Activated naive CD8-positive, alpha-beta T cell treated with anti-CD3 and anti-CD28 coated beads, Interleukin-2, amount 10 ng/mL, durations not matched to agents 7 days and 5 days (primary cell): ENCODE data around the gene GLI3. TPM values are rescaled to one million over a fixed set of nuclear protein-coding genes. Genes with fewer than 3 reads are reported as not detected.

ENCODE experiments used
- ATAC-seq: fragments of 150-1000 bp; cut with Tn5 transposase; one replicate; pipeline ENCODE4 v1.10.0; 2021; ENCODE audit warnings: low read depth, moderate library complexity
- POLR2A ChIA-PET: fragments of 350-600 bp; sonication (Branson Sonifier 250); formaldehyde crosslinking; loops from one replicate; lab custom pipeline; 2021; ENCODE audit warnings: antibody characterized with exemption; lab: Charles Lee
- DNase-seq: peaks from one replicate; pipeline ENCODE4 v3.0.0; 2021
- H3K27ac Mint-ChIP-seq: one replicate; pipeline ENCODE4 v1.8.0; 2022; ENCODE audit warnings: mild to moderate bottlenecking, mixed read lengths
- H3K27me3 Mint-ChIP-seq: one replicate; pipeline ENCODE4 v1.8.0; 2022; ENCODE audit warnings: mild to moderate bottlenecking, moderate library complexity, mixed read lengths
- H3K36me3 Mint-ChIP-seq: one replicate; pipeline ENCODE4 v1.8.0; 2021; ENCODE audit warnings: mild to moderate bottlenecking, mixed read lengths
- H3K4me1 Mint-ChIP-seq: one replicate; pipeline ENCODE4 v1.8.0; 2021; ENCODE audit warnings: mixed read lengths
- H3K4me3 Mint-ChIP-seq: one replicate; pipeline ENCODE4 v1.8.0; 2022; ENCODE audit warnings: mild to moderate bottlenecking, moderate library complexity, mixed read lengths
- H3K9me3 Mint-ChIP-seq: one replicate; pipeline ENCODE4 v1.8.0; 2021; ENCODE audit warnings: mixed read lengths
- total RNA-seq, 2 experiments: library from RNA; stranded (reverse); gene quantifications; one replicate each; pipeline ENCODE4 v1.2.3, GENCODE V29; 2021

GLI3 gene
- total RNA-seq, 2 experiments from 2014 or later, result 0.75 to 1.3 TPM

DNA sequence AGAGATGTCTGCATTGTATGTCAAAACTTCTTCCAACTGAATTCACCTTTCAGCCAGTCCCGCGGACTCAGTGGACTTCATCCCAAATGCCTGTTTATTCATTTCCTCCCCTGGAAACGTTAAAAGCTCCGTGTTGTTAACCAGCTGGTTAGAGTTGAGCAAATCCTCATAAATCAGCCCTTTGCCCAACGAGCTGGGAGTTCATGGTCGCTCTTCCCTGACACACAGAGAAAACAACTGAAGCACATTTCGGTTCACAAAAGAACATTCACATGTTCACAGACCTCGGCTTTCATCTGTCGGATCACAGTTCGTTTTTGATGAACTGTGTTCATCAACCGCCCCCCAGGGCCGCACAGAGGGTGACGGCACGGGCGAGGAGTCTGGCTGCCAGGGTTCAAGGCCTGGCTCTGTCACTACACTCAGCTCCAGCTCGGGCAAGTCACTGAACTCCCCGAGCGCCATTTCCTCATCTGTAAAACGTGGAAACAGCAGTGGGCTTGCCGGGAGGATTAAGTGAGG lies 62.6 kb downstream of the GLI3 start:
- ATAC-seq (no peak), DNase-seq (no peak)
- Mint-ChIP-seq H3K9me3 (no peaks in the 10 kb centered on the region), H3K4me1 (no peaks in the 10 kb centered on the region), H3K36me3 (no peaks in the 10 kb centered on the region), H3K27ac (no peak overlapping the region), H3K27me3 (peaks cover 2% of the 10 kb centered on the region), H3K4me3 (no peak overlapping the region)
- POLR2A ChIA-PET, result no interaction called here

DNA sequence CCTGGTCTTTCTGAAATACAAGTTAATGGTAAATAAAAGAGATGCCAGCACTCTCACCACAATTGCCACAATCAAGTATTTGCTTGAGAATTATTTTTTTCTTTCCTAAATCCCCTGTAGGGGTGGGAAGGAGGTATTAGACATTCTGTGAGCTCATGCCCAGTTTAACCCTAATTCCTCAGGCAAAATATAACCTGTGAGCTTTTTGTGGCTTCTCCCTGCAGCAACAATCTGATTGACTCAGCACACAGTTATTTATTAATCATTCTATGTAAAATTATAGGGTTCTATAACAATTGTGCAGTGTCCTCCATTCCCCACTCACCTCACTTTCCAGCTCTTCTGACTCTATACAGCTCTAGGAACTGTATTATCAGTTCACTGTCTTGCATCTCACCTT lies 66.3 kb downstream of the GLI3 start:
- POLR2A ChIA-PET, result no interaction called here
- Mint-ChIP-seq H3K9me3 (no peaks in the 10 kb centered on the region), H3K4me1 (no peaks in the 10 kb centered on the region), H3K4me3 (no peak overlapping the region), H3K27me3 (peaks cover 2% of the 10 kb centered on the region), H3K36me3 (no peaks in the 10 kb centered on the region), H3K27ac (no peak overlapping the region)
- DNase-seq (no peak), ATAC-seq (no peak)

DNA sequence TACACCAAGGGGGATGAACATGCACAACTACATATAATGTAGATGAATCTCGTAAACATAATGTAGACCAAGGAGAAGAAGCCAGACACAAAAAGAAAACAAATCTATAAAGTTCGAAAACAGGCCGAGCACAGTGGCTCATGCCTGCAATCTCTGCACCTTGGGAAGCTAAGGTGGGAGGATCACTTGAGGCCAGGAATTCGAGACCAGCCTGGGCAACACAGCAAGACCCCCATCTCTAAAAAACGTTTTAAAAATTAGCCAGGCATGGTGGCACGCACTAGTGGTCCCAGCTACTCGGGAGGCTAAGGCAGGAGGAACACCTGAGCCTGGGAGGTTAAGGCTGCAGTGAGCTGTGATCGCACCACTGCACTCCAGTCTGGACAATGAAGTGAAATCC lies 68.5 kb downstream of the GLI3 start:
- ATAC-seq (no peak), DNase-seq (no peak)
- no peak overlapping the region for H3K27ac Mint-ChIP-seq
- H3K9me3 Mint-ChIP-seq, result no peaks in the 10 kb centered on the region
- POLR2A ChIA-PET, result no interaction called here
- no peak overlapping the region for H3K4me3 Mint-ChIP-seq
- no peaks in the 10 kb centered on the region for H3K4me1 Mint-ChIP-seq
- H3K36me3 Mint-ChIP-seq, result no peaks in the 10 kb centered on the region
- peaks cover 2% of the 10 kb centered on the region for H3K27me3 Mint-ChIP-seq

DNA sequence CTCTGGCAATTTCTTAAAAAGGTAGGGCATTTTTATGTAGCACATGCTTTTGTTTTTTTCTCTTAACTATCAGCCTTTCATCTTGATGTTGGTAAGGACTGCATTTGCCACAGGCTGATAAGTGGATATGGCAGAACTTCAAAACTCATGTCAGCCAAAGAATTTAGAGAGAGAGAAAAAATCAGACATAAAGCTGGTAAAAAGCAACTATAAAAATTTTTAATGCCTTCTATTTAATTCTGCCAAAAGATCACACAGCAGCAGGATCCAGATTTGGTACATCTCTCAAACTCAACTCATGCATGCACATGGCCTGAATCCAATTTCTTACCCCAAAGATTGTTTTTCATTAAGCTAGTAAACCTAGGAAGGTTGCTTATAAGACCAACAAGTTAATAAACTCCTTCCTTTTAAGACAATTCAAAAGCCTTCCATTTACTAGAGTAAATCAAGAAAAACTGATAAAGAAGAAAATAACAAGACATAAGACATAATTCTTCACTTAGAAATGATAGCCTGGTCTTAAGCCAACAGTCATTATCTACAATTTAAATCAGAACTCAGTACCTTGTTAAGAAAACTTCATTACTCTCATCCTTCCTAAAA lies 69.3 kb downstream of the GLI3 start:
- POLR2A ChIA-PET, result no interaction called here
- no peaks in the 10 kb centered on the region for H3K36me3 Mint-ChIP-seq
- H3K4me3 Mint-ChIP-seq, result no peak overlapping the region
- no peaks in the 10 kb centered on the region for H3K9me3 Mint-ChIP-seq
- H3K27ac Mint-ChIP-seq, result no peak overlapping the region
- no peak for ATAC-seq
- H3K4me1 Mint-ChIP-seq, result no peaks in the 10 kb centered on the region
- DNase-seq, result no peak
- peaks cover 2% of the 10 kb centered on the region for H3K27me3 Mint-ChIP-seq

DNA sequence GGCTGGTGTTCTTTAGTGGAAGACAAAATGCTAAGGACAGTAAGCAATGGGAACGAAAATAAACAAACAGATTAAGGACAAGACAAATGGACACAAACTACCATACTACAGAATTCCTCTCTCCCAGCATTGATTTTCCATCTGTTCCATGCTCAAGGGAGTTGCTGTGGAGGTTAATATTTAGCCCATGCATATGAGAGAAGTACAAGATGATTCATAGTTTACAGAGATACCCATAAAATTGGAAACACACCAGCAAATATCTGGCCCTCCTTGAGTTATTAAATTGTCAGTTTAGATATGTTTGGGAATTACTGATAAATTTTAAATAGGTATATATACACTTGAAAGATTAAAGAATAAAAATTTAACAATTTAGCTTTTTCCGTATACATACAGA lies 69.8 kb downstream of the GLI3 start:
- Mint-ChIP-seq H3K27me3 (peaks cover 2% of the 10 kb centered on the region), H3K9me3 (no peaks in the 10 kb centered on the region), H3K27ac (no peak overlapping the region), H3K4me1 (no peaks in the 10 kb centered on the region), H3K4me3 (no peak overlapping the region), H3K36me3 (no peaks in the 10 kb centered on the region)
- no peak for DNase-seq
- POLR2A ChIA-PET, result no interaction called here
- no peak for ATAC-seq

DNA sequence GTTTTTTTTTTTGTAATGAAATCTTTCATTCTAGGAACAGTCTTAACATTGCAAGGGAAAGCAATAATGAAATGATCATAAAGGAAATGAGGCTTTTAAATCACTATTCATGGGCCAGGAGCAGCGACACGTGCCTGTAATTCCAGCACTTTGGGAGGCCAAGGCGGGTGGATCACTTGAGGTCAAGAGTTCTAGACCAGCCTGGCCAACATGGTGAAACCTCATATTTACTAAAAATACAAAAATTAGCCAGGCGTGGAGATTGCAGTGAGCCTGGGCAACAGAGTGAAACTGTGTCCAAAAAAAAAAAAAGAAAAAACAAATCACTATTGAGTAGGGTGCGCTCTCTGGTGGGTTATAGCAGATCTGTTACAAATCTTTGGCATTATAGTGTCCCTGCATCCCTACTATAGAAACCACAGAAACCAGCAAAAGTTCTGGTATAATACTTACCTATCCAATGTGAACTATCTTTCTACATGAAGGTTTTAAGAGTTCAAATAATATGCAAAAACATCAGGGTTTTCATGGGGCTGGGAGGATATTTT lies 72.1 kb downstream of the GLI3 start:
- no peaks in the 10 kb centered on the region for H3K4me1 Mint-ChIP-seq
- ATAC-seq, result no peak

DNA sequence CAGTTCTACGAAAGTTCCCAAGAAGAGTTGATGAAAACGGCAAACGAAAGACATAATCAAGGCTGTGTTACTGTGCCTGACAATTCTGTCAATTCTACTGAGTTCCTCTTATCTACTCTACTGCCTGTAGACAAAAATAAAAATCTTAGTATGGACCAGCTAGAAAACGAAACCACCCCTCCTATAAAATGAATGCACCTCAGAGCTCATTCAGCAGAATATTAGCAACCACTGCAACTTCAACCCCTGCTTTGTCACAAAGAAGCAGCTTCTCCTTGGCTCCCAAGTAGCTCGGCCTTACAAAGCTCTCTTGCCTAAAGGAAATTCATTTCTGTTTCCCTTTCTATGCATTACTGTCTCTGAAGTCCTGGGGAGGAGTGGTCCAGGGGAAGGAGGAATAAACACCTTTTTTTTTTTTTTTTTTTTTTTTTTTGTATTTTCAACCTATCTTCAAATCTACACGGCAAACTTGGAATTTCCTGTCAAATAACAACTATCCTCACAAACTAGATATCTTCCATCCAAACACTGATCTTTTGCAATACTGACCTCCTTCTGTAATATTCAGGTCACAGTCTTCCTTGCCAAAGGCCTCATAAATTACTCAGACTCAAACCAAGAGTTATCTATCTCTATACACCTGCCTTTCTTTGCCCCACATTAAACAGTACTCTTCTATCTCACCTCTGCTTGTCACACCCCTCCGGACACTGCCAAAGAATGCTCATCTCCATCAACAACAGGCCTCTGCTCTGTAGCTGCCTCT lies 74.3 kb downstream of the GLI3 start:
- Mint-ChIP-seq H3K27me3 (no peaks in the 10 kb centered on the region), H3K27ac (no peak overlapping the region), H3K9me3 (no peaks in the 10 kb centered on the region), H3K4me1 (no peaks in the 10 kb centered on the region), H3K36me3 (no peaks in the 10 kb centered on the region), H3K4me3 (no peak overlapping the region)
- no peak for ATAC-seq
- no peak for DNase-seq
- POLR2A ChIA-PET, result no interaction called here

More for the DNA sequence above, 72.1 kb downstream of the GLI3 start:
- no peak for DNase-seq
- no peaks in the 10 kb centered on the region for H3K27me3 Mint-ChIP-seq
- POLR2A ChIA-PET, result no interaction called here
- no peaks in the 10 kb centered on the region for H3K36me3 Mint-ChIP-seq
- H3K27ac Mint-ChIP-seq, result no peak overlapping the region
- no peaks in the 10 kb centered on the region for H3K9me3 Mint-ChIP-seq
- H3K4me3 Mint-ChIP-seq, result no peak overlapping the region

DNA sequence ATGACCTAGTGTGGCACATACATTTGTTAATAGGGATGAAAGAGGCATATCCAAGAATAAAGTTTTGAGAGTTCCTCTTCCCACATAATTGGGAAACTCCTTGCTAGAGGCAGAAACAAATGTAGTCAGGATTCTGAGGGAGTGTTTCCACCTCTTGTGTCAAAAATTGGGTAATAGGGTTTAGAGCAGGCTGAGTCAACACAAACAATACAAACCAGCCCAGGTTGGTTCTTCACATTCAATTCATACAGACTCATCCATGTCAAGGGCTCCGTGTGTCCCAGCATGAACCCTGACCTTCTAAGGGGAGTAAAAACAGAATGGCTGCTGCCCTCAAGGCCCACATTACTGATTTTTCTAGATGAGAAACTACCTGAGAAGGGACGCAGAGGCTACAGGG lies 75.3 kb downstream of the GLI3 start:
- no peak for ATAC-seq
- H3K36me3 Mint-ChIP-seq, result no peaks in the 10 kb centered on the region
- no peaks in the 10 kb centered on the region for H3K27me3 Mint-ChIP-seq
- H3K27ac Mint-ChIP-seq, result no peak overlapping the region
- H3K4me1 Mint-ChIP-seq, result no peaks in the 10 kb centered on the region
- POLR2A ChIA-PET, result no interaction called here
- H3K9me3 Mint-ChIP-seq, result no peaks in the 10 kb centered on the region
- DNase-seq, result no peak
- H3K4me3 Mint-ChIP-seq, result no peak overlapping the region

DNA sequence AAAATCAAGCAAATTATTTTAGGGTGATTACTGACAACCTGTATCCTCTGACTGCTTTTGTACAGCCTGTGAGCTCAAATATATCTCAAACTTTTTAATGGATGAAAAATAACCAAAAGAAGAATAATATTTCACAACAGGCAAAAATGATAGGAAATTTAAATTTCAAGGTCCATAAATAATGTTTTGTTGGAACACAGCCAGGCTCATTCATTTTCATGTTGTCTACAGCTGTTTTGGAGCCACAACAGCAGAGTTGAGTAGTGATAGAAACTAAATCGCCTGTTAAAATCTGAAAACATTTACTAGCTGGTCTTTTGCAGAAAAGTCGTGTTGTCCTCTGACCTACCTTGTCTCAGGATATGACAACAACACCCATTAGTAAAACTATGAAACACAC lies 75.9 kb downstream of the GLI3 start:
- Mint-ChIP-seq H3K27me3 (no peaks in the 10 kb centered on the region), H3K36me3 (no peaks in the 10 kb centered on the region), H3K4me1 (no peaks in the 10 kb centered on the region), H3K9me3 (no peaks in the 10 kb centered on the region), H3K27ac (no peak overlapping the region), H3K4me3 (no peak overlapping the region)
- ATAC-seq (no peak), DNase-seq (no peak)
- POLR2A ChIA-PET, result no interaction called here

DNA sequence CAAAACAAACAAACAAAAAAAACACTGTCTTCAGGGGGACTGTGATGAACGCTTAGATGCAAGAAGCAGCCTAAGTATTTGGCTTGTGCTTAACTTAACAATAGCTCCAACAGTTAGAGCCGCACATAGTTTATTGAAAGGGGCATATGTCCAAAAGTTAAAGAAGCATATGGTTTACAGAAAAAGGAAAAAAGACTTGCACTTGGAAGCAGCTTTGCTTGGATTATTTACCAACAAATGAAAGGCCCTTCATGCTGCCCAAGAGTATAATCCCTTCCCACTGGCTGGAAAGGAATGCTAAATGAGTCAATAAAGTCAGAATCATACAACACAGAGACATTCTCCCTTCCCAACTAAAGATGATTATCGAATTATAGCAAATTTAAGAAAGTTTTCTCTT lies 77.9 kb downstream of the GLI3 start:
- Mint-ChIP-seq H3K36me3 (no peaks in the 10 kb centered on the region), H3K27ac (no peak overlapping the region), H3K4me3 (no peak overlapping the region)

DNA sequence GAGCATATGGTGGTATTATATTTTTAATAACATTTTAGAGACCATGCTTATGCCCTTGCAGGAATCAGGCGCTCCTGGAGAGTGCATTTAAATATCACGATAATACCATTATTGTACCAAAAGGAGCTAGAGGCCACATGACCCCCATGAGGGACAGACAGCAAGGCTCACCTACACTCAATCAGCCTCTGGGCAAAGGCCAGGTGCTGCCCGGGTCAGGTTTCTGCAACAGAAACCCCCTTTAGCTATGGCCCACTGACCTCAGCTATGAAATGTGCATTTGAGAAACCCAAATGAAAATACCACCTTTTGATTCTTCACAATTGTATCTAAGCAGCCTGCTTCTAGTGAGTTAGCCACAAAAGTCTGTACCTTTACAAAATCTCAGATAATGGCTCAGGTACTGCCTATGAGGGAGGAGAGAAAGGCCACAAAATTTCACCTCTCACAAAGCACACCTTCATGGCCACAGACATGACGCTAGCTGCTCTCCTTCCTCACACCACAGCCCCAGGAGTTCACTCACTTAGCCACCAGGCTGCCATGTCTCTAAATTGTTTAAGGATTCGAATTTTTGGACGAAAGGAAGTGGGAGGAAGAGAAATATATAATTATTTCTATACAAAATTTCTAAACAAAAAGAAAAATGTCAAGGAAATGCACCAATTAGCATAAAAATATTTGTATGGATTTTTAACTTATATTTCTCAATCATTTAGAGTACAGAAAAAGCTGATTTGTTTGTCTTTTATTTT lies 79.9 kb downstream of the GLI3 start:
- Mint-ChIP-seq H3K36me3 (no peaks in the 10 kb centered on the region), H3K27me3 (no peaks in the 10 kb centered on the region), H3K4me1 (no peaks in the 10 kb centered on the region), H3K9me3 (no peaks in the 10 kb centered on the region), H3K27ac (no peak overlapping the region), H3K4me3 (no peak overlapping the region)
- POLR2A ChIA-PET, result no interaction called here
- no peak for ATAC-seq
- no peak for DNase-seq

More for the DNA sequence above, 77.9 kb downstream of the GLI3 start:
- H3K4me1 Mint-ChIP-seq, result no peaks in the 10 kb centered on the region
- ATAC-seq, result no peak
- POLR2A ChIA-PET, result no interaction called here
- no peaks in the 10 kb centered on the region for H3K9me3 Mint-ChIP-seq
- no peak for DNase-seq
- no peaks in the 10 kb centered on the region for H3K27me3 Mint-ChIP-seq

DNA sequence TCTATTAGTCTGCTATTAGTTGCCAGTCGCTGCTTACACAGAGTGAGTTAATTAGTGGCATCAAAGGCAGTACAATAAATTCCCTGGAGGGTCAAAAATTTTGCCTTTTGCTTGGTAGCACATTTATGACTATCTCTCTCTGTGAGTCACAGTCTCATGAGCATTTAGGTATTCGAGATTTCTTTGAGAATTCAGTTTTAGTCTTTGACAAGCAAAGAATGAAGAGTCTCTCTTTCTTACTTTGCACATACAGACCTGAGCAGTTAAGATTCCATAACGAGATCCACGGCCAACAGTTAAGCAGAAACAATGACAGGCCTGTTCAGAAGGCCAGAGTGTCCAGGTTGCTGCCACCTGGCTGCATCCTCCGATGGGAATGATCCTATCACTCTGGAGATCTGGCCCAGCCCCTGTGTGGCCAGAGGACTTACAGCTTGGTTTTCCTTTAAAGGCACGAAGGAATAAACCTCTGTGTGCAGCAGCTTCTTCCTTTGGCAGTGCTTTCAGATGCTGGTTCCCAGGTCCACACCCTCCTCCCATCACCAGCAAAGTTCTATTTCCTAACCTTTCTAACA lies 80.6 kb downstream of the GLI3 start:
- Mint-ChIP-seq H3K4me1 (no peaks in the 10 kb centered on the region), H3K27me3 (no peaks in the 10 kb centered on the region), H3K4me3 (no peak overlapping the region), H3K27ac (no peak overlapping the region), H3K36me3 (no peaks in the 10 kb centered on the region), H3K9me3 (no peaks in the 10 kb centered on the region)
- ATAC-seq (no peak), DNase-seq (no peak)
- POLR2A ChIA-PET, result no interaction called here

DNA sequence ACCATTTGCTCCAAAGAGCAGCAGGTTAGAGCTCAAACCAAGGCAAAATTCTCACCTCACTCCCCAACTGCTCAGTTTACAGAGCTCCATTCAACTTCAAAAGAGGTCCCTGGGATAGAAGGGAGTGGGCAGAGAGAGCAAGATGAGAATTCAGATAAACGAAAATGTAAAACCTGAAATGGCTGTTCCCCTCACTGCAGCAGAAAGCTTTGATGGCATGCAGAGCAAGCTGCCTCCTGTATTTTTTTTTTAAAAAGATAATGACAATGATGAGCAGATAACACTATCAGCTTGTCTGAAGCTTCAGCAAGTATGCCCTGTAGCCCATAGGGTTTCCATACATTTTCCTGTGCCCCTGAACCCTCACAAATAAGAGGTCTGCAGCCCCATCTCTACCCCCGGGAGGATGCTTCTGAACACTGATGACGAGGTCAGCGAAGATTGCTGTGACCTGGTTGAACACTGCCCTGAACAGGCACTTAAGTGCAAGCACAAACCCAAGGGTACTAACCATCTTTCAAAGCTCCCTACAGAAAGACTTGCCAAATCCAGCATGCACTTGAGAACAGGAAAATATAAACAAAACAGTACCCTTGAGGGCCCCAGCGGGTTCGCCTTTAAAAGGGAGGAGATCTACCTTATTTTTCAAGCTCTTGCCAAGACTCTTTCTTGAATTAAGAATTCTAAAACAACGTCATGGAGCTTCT lies 81.3 kb downstream of the GLI3 start:
- H3K9me3 Mint-ChIP-seq, result no peaks in the 10 kb centered on the region
- H3K4me3 Mint-ChIP-seq, result no peak overlapping the region
- ATAC-seq, result no peak
- no peak overlapping the region for H3K27ac Mint-ChIP-seq
- no peak for DNase-seq
- no peaks in the 10 kb centered on the region for H3K27me3 Mint-ChIP-seq
- H3K4me1 Mint-ChIP-seq, result no peaks in the 10 kb centered on the region
- no peaks in the 10 kb centered on the region for H3K36me3 Mint-ChIP-seq
- POLR2A ChIA-PET, result no interaction called here
